ENCODE results near the gene RAMP3. TPM values are rescaled to one million over a fixed set of nuclear protein-coding genes. Genes with fewer than 3 reads are reported as not detected.

Gene RAMP3
- total and polyA plus RNA-seq, 2 donors (not counting 1 experiment from before 2014, with no cell fraction given): 0.17 TPM; not detected in 1

GRCh38 chr7:45193828-45194227 lies 36.2 kb downstream of the RAMP3 start:
- TF ChIP-seq CTCF (conservative IDR thresholded peaks at IDR 0.05 in 1 of 2, IDR thresholded peaks at IDR 0.05 in 1 of 2; ENCODE audit: low read depth in 1 of 2, low read length in 2 of 2) (no peak), EZH2 (IDR thresholded peaks at IDR 0.05; ENCODE audit: low read length, missing control alignments) (no peak)

GRCh38 chr7:45196374-45196773 lies 38.8 kb downstream of the RAMP3 start:
- DNase-seq (ENCODE audit: low read depth in 2 of 2): no peak
- Histone ChIP-seq H4K20me1 (ENCODE audit: control insufficient read depth, extremely low read depth, insufficient read depth, low read length) (no peaks in the 10 kb centered on the region), H3K4me3 (replicated peaks in 1 of 4; ENCODE audit: control extremely low read depth in 1 of 4, insufficient read depth in 1 of 4, low read depth in 3 of 4, low read length in 4 of 4) (no peak overlapping the region), H3K79me2 (ENCODE audit: control insufficient read depth, insufficient read depth, low read length) (no peaks in the 10 kb centered on the region), H3K27ac (ENCODE audit: insufficient read depth, low read length) (no peak overlapping the region), H3K4me1 (ENCODE audit: control insufficient read depth, extremely low read depth, insufficient read depth, low read length) (no peaks in the 10 kb centered on the region), H2AFZ (ENCODE audit: low read length) (no peak overlapping the region), H3K9ac (ENCODE audit: insufficient read depth, low read length) (no peak overlapping the region), H3K27me3 (ENCODE audit: control insufficient read depth, insufficient read depth, low read length) (peaks cover 6% of the 10 kb centered on the region), H3K9me3 (ENCODE audit: control insufficient read depth, insufficient read depth, low read depth, low read length) (no peaks in the 10 kb centered on the region), H3K4me2 (ENCODE audit: extremely low read depth, insufficient read depth, low read length) (no peak overlapping the region), H3K36me3 (ENCODE audit: control insufficient read depth, insufficient read depth, low read length) (no peaks in the 10 kb centered on the region)
- TF ChIP-seq EZH2 (IDR thresholded peaks at IDR 0.05; ENCODE audit: low read length, missing control alignments) (no peak), CTCF (conservative IDR thresholded peaks at IDR 0.05 in 1 of 2, IDR thresholded peaks at IDR 0.05 in 1 of 2; ENCODE audit: low read depth in 1 of 2, low read length in 2 of 2) (no peak)

More at GRCh38 chr7:45193828-45194227, 36.2 kb downstream of the RAMP3 start:
- Histone ChIP-seq H3K36me3 (ENCODE audit: control insufficient read depth, insufficient read depth, low read length) (no peaks in the 10 kb centered on the region), H3K4me3 (replicated peaks in 1 of 4; ENCODE audit: control extremely low read depth in 1 of 4, insufficient read depth in 1 of 4, low read depth in 3 of 4, low read length in 4 of 4) (no peak overlapping the region), H3K9me3 (ENCODE audit: control insufficient read depth, insufficient read depth, low read depth, low read length) (no peaks in the 10 kb centered on the region), H3K4me1 (ENCODE audit: control insufficient read depth, extremely low read depth, insufficient read depth, low read length) (no peaks in the 10 kb centered on the region), H3K27me3 (ENCODE audit: control insufficient read depth, insufficient read depth, low read length) (peaks cover 2% of the 10 kb centered on the region), H3K79me2 (ENCODE audit: control insufficient read depth, insufficient read depth, low read length) (no peaks in the 10 kb centered on the region), H3K9ac (ENCODE audit: insufficient read depth, low read length) (no peak overlapping the region), H2AFZ (ENCODE audit: low read length) (no peak overlapping the region), H3K4me2 (ENCODE audit: extremely low read depth, insufficient read depth, low read length) (no peak overlapping the region), H3K27ac (ENCODE audit: insufficient read depth, low read length) (no peak overlapping the region), H4K20me1 (ENCODE audit: control insufficient read depth, extremely low read depth, insufficient read depth, low read length) (no peaks in the 10 kb centered on the region)
- DNase-seq (ENCODE audit: low read depth in 2 of 2): no peak

GRCh38 chr7:45197461-45197860 lies 39.9 kb downstream of the RAMP3 start:
- TF ChIP-seq EZH2 (IDR thresholded peaks at IDR 0.05; ENCODE audit: low read length, missing control alignments): no peak
- no peak for TF ChIP-seq CTCF (conservative IDR thresholded peaks at IDR 0.05 in 1 of 2, IDR thresholded peaks at IDR 0.05 in 1 of 2; ENCODE audit: low read depth in 1 of 2, low read length in 2 of 2)
- no peak overlapping the region for H2AFZ ChIP-seq (ENCODE audit: low read length)

More at GRCh38 chr7:45197461-45197860, 39.9 kb downstream of the RAMP3 start:
- Histone ChIP-seq H4K20me1 (ENCODE audit: control insufficient read depth, extremely low read depth, insufficient read depth, low read length) (no peaks in the 10 kb centered on the region), H3K9ac (ENCODE audit: insufficient read depth, low read length) (no peak overlapping the region), H3K36me3 (ENCODE audit: control insufficient read depth, insufficient read depth, low read length) (no peaks in the 10 kb centered on the region), H3K27ac (ENCODE audit: insufficient read depth, low read length) (no peak overlapping the region), H3K4me1 (ENCODE audit: control insufficient read depth, extremely low read depth, insufficient read depth, low read length) (no peaks in the 10 kb centered on the region), H3K4me2 (ENCODE audit: extremely low read depth, insufficient read depth, low read length) (no peak overlapping the region), H3K9me3 (ENCODE audit: control insufficient read depth, insufficient read depth, low read depth, low read length) (no peaks in the 10 kb centered on the region), H3K4me3 (replicated peaks in 1 of 4; ENCODE audit: control extremely low read depth in 1 of 4, insufficient read depth in 1 of 4, low read depth in 3 of 4, low read length in 4 of 4) (no peak overlapping the region), H3K79me2 (ENCODE audit: control insufficient read depth, insufficient read depth, low read length) (no peaks in the 10 kb centered on the region), H3K27me3 (ENCODE audit: control insufficient read depth, insufficient read depth, low read length) (peaks cover 6% of the 10 kb centered on the region)
- no peak for DNase-seq (ENCODE audit: low read depth in 2 of 2)

All from fibroblast of lung (primary cell).